Keratinocyte (primary cell): ENCODE data around the gene EVI5L. TPM values are rescaled to one million over a fixed set of nuclear protein-coding genes. Genes with fewer than 3 reads are reported as not detected.

Experiments
- DNase-seq: peaks from one replicate; pipeline ENCODE4 v3.0.0-alpha.2; 2011; ENCODE audit warnings: low read depth, missing footprints, low spot score
- FAIRE-seq: peaks from 2 replicates; lab custom pipeline; 2011; peaks lifted over from hg19 to GRCh38; lab: Jason Lieb, UNC
- H2AFZ ChIP-seq: 2 replicates; pipeline ENCODE4 v1.6.0; 2012; ENCODE audit warnings: low read length, control low read depth, inconsistent platforms; ENCODE audit not compliant: control insufficient read depth
- H3K27ac ChIP-seq: 2 replicates; pipeline ENCODE4 v1.5.1; 2011; ENCODE audit warnings: low read length; ENCODE audit not compliant: control insufficient read depth, insufficient read depth
- H3K27me3 ChIP-seq: 3 replicates; pipeline ENCODE4 v1.6.0; 2011; ENCODE audit warnings: low read length; ENCODE audit not compliant: control insufficient read depth, insufficient read depth; ENCODE audit errors: extremely low read depth
- H3K36me3 ChIP-seq, 2 experiments: 2 replicates in 1 of 2; 3 replicates in 1 of 2; pipeline ENCODE4 v1.5.1; 2011; ENCODE audit warnings: low read length in 2 of 2, mild to moderate bottlenecking in 1 of 2; ENCODE audit not compliant: control insufficient read depth in 2 of 2, insufficient read depth in 2 of 2; ENCODE audit errors: extremely low read depth in 1 of 2
- H3K4me1 ChIP-seq: 3 replicates; pipeline ENCODE4 v1.5.1; 2011; ENCODE audit warnings: low read length; ENCODE audit not compliant: control insufficient read depth, insufficient read depth; ENCODE audit errors: extremely low read depth
- H3K4me2 ChIP-seq: 3 replicates; pipeline ENCODE4 v1.6.0; 2011; ENCODE audit warnings: low read depth, low read length; ENCODE audit not compliant: control insufficient read depth, insufficient read depth; ENCODE audit errors: extremely low read depth
- H3K4me3 ChIP-seq, 3 experiments: fragments of 200-600 bp in 1 of 3; sonication (generic) in 1 of 3; 2 replicates in 2 of 3; 3 replicates in 1 of 3; pipeline ENCODE4 v1.5.1; 2011 to 2016; ENCODE audit warnings: low read length in 3 of 3, mild to moderate bottlenecking in 3 of 3, control low read depth in 2 of 3, inconsistent platforms in 1 of 3, low read depth in 1 of 3, mixed read lengths in 1 of 3, mixed run types in 1 of 3, moderate library complexity in 1 of 3; ENCODE audit not compliant: control insufficient read depth in 2 of 3, insufficient read depth in 2 of 3; ENCODE audit errors: extremely low read depth in 1 of 3
- H3K79me2 ChIP-seq: 2 replicates; pipeline ENCODE4 v1.6.0; 2012; ENCODE audit warnings: low read length; ENCODE audit not compliant: control insufficient read depth, insufficient read depth
- H3K9ac ChIP-seq: 3 replicates; pipeline ENCODE4 v1.6.0; 2011; ENCODE audit warnings: low read length; ENCODE audit not compliant: control insufficient read depth, insufficient read depth; ENCODE audit errors: extremely low read depth
- H3K9me1 ChIP-seq: 3 replicates; pipeline ENCODE4 v1.6.0; 2011; ENCODE audit warnings: low read length; ENCODE audit not compliant: control insufficient read depth, insufficient read depth; ENCODE audit errors: extremely low read depth
- H3K9me3 ChIP-seq: 2 replicates; pipeline ENCODE4 v1.5.1; 2012; ENCODE audit warnings: low read depth, low read length; ENCODE audit not compliant: control insufficient read depth
- H4K20me1 ChIP-seq: 3 replicates; pipeline ENCODE4 v1.6.0; 2011; ENCODE audit warnings: low read length; ENCODE audit not compliant: control insufficient read depth, insufficient read depth; ENCODE audit errors: extremely low read depth
- CTCF ChIP-seq, 3 experiments: IDR thresholded peaks in 1 of 3; conservative IDR thresholded peaks in 1 of 3; optimal IDR thresholded peaks in 1 of 3; 2 replicates in 2 of 3; 3 replicates in 1 of 3; pipeline versions ENCODE3 to v1.5.1; 2011; ENCODE audit warnings: low read length in 3 of 3, mild to moderate bottlenecking in 3 of 3, moderate library complexity in 2 of 3, control low read depth in 1 of 3, inconsistent platforms in 1 of 3; ENCODE audit not compliant: insufficient read depth in 2 of 3; ENCODE audit errors: extremely low read depth in 1 of 3
- EZH2 ChIP-seq: IDR thresholded peaks from one replicate; pipeline ENCODE4 v1.6.1; 2012; ENCODE audit warnings: inconsistent platforms, mild to moderate bottlenecking, low read length, moderate library complexity
- dilution Hi-C: fragments of 300-500 bp; cut with MboI; formaldehyde crosslinking; loops from one replicate; pipeline ENCODE4 v1.7.0; 2020; ENCODE audit warnings: low sequenced_read_pairs; ENCODE audit not compliant: extremely low pct_ligation_motif_present
- polyA plus RNA-seq, 5 experiments: library from polyadenylated mRNA; depleted of rRNA in 3 of 5; stranded (reverse) in 3 of 5; stranded (forward) in 1 of 5; unstranded in 1 of 5; fragments of >200 nt; gene quantifications; 1 replicate in 1 of 5; 2 replicates in 3 of 5; 3 replicates in 1 of 5; pipeline versions ENCODE4 v1.2.1 to v1.2.3, GENCODE V29; 2011 to 2012; ENCODE audit warnings: missing spikeins in 2 of 5, low read depth in 1 of 5, low replicate concordance in 1 of 5

The EVI5L gene
- polyA plus RNA-seq, 1 donor (not counting 4 experiments of a cell fraction or from before 2014, with no cell fraction given), result 7.5 TPM

GRCh38 chr19:7787141-7787540, 42.9 kb upstream of the EVI5L start:
- no peak overlapping the region for H3K4me2 ChIP-seq
- no peak overlapping the region for H3K27ac ChIP-seq
- H3K36me3 ChIP-seq, result no peaks in the 10 kb centered on the region
- no peak overlapping the region for H3K4me3 ChIP-seq
- H3K9me1 ChIP-seq, result no peaks in the 10 kb centered on the region
- no peak overlapping the region for H3K9ac ChIP-seq
- TF ChIP-seq EZH2 (no peak), CTCF (optimal IDR thresholded peaks at IDR 0.05 in 1 of 3, IDR thresholded peaks at IDR 0.05 in 1 of 3, conservative IDR thresholded peaks at IDR 0.05 in 1 of 3; ENCODE audit: extremely low read depth in 1 of 3, insufficient read depth in 2 of 3, low read length in 3 of 3) (no peak)
- DNase-seq (no peak), FAIRE-seq (no peak)
- H4K20me1 ChIP-seq, result no peaks in the 10 kb centered on the region
- dilution Hi-C loops, result no loop called here
- H3K9me3 ChIP-seq, result no peaks in the 10 kb centered on the region
- no peak overlapping the region for H2AFZ ChIP-seq
- peaks cover 26% of the 10 kb centered on the region for H3K27me3 ChIP-seq
- peaks cover 10% of the 10 kb centered on the region for H3K4me1 ChIP-seq
- H3K79me2 ChIP-seq, result no peaks in the 10 kb centered on the region

GRCh38 chr19:7787602-7788177, 42.3 kb upstream of the EVI5L start:
- Histone ChIP-seq H3K4me1 (peaks cover 10% of the 10 kb centered on the region), H2AFZ (no peak overlapping the region), H4K20me1 (no peaks in the 10 kb centered on the region), H3K4me3 (no peak overlapping the region), H3K27me3 (peaks cover 26% of the 10 kb centered on the region), H3K27ac (no peak overlapping the region), H3K9me3 (no peaks in the 10 kb centered on the region), H3K79me2 (no peaks in the 10 kb centered on the region), H3K9me1 (no peaks in the 10 kb centered on the region), H3K9ac (no peak overlapping the region), H3K36me3 (no peaks in the 10 kb centered on the region), H3K4me2 (no peak overlapping the region)
- dilution Hi-C loops, result no loop called here
- no peak for FAIRE-seq
- DNase-seq, result no peak
- TF ChIP-seq EZH2 (no peak), CTCF (optimal IDR thresholded peaks at IDR 0.05 in 1 of 3, IDR thresholded peaks at IDR 0.05 in 1 of 3, conservative IDR thresholded peaks at IDR 0.05 in 1 of 3; ENCODE audit: extremely low read depth in 1 of 3, insufficient read depth in 2 of 3, low read length in 3 of 3) (no peak)
